ENCODE results near the gene HEATR3. TPM values are rescaled to one million over a fixed set of nuclear protein-coding genes. Genes with fewer than 3 reads are reported as not detected.

Gene HEATR3
- polyA plus RNA-seq, 2 of the 4 experiments (the other 2 are of a cell fraction): 21.2 to 30.8 TPM

DNA sequence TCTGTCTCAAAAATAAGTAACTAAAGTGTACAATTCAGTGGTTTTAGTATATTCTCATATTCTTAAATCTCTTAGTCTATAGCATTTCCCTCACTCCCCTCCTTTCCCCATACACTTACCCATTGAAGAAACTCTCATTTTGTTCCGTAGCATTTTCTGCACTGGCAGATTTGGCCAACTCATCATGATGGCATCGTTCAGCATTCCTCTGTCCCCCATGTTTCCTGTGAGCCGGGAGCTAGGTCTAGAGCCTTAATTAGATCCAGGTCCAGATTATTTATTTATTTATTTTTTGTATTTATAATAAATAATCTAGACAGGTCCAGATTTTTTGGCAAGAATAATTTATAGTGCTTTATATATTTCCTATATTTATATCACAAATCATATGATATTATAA lies 31.0 kb downstream of the HEATR3 start (continued):
- TF ChIP-seq, protein P1, sequence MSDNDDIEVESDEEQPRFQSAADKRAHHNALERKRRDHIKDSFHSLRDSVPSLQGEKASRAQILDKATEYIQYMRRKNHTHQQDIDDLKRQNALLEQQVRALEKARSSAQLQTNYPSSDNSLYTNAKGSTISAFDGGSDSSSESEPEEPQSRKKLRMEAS (IDR thresholded peaks at IDR 0.05): no peak
- no peak for TF ChIP-seq EHF (CRISPR knock-in tag; IDR thresholded peaks at IDR 0.05)
- no peak for TF ChIP-seq JUNB (IDR thresholded peaks at IDR 0.05)

DNA sequence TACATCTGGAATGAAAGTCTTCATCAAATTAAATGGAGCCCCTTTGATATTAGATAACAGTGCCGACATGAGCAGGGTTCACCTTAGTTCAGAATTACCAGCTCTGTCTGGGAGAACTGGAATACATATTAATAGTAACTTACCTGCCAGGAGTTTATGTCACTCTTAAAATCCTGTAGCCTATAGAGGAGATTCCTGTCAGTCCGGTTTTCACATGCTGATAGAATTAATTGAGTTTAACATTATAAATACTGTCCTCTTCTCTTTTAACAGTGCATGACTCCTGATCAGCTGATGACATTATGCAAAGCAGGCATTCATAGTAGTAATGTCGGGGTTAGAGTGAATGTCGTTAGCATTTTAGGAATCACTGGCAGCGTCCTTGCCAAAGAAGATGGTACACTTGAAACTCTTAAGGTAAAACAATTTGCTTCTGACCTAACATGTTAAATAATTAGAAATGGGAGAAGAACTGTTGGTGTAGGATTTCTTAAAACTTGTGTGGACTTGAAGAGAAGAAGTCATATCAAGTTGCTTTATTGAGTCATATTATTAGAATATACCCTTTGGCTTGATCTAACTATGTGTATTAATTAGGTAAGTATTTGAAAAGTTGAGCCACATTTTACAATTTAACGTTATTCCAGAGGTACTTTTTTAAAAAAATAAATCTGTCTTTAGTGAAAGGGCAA lies 34.3 kb downstream of the HEATR3 start:
- FAIRE-seq: no peak
- Histone ChIP-seq H3K4me3 (no peak overlapping the region), H3K4me1 (no peaks in the 10 kb centered on the region), H3K4me2 (no peak overlapping the region), H3K27ac (no peak overlapping the region), H3K9me3 (no peaks in the 10 kb centered on the region)
- no peak for TF ChIP-seq HDAC2 (IDR thresholded peaks at IDR 0.05)
- TF ChIP-seq EHMT2 (IDR thresholded peaks at IDR 0.05; ENCODE audit: low read depth): no peak
- no peak for TF ChIP-seq JUNB (IDR thresholded peaks at IDR 0.05)
- no peak for TF ChIP-seq CHD4 (IDR thresholded peaks at IDR 0.05; ENCODE audit: borderline replicate concordance)
- TF ChIP-seq TFCP2L1 (CRISPR knock-in tag; IDR thresholded peaks at IDR 0.05): no peak
- TF ChIP-seq, protein P2, sequence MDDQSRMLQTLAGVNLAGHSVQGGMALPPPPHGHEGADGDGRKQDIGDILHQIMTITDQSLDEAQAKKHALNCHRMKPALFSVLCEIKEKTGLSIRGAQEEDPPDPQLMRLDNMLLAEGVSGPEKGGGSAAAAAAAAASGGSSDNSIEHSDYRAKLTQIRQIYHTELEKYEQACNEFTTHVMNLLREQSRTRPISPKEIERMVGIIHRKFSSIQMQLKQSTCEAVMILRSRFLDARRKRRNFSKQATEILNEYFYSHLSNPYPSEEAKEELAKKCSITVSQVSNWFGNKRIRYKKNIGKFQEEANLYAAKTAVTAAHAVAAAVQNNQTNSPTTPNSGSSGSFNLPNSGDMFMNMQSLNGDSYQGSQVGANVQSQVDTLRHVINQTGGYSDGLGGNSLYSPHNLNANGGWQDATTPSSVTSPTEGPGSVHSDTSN (IDR thresholded peaks at IDR 0.05): no peak
- no peak for TF ChIP-seq SMC3 (IDR thresholded peaks at IDR 0.05)
- no peak for TF ChIP-seq CHD2 (IDR thresholded peaks at IDR 0.05; ENCODE audit: low read length, partially characterized antibody)
- no peak for TF ChIP-seq MAFK (IDR thresholded peaks at IDR 0.05; ENCODE audit: partially characterized antibody)
- TF ChIP-seq, protein P3, sequence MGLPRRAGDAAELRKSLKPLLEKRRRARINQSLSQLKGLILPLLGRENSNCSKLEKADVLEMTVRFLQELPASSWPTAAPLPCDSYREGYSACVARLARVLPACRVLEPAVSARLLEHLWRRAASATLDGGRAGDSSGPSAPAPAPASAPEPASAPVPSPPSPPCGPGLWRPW (IDR thresholded peaks at IDR 0.05): no peak
- TF ChIP-seq TP53 (CRISPR knock-in tag; IDR thresholded peaks at IDR 0.05): no peak
- POLR2A ChIA-PET: no interaction called here
- CTCF ChIA-PET: interaction anchor here (0.9 kb wide), 1 partner anchor 110 kb away, joined by 3 read pairs; no protein-coding TSS in a partner anchor
- no peak for ATAC-seq
- no peak for DNase-seq (ENCODE audit: low read depth in 1 of 2, low spot score in 1 of 2)
- WGBS (ENCODE audit: missing lambda C conversion rate): 87% methylated on average over 6 of the region's 6 CpGs

DNA sequence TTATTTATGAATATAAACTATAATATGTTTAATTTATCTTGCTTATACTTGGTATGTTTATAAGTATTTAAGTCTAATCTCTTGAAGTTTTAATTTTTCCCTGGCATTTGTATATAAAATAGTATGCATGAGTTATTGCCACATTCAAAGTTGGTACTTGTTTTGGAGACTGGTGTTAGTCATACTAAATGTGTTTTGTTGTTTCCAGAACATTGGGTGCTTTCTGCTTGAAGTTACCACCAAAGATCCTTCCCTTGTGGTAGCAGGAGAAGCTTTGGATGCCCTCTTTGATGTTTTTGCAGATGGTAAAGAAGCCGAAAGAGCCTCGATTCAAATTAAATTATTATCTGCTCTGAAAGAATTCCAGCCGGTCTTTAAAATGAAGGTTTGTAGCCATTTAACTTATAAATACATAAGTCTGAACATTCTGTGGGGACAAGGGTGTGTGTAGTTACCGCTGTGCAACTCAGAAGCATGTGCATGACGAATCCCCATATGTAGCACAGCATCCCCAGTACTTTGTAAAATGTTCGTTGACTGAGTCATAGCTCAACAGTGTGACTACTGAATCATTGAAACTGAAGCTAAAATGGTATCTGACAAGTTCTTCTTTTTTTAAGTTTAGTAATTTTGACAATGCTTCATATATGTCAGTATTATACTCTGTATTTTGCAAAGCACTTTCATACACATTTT lies 36.4 kb downstream of the HEATR3 start:
- no peaks in the 10 kb centered on the region for H3K9me3 ChIP-seq
- H3K4me2 ChIP-seq: no peak overlapping the region
- TF ChIP-seq RARB (CRISPR knock-in tag; IDR thresholded peaks at IDR 0.05): no peak
- TF ChIP-seq HOXB13 (CRISPR knock-in tag; IDR thresholded peaks at IDR 0.05; ENCODE audit: low read depth): no peak
- TF ChIP-seq EHF (CRISPR knock-in tag; IDR thresholded peaks at IDR 0.05): no peak
- no peak for TF ChIP-seq ZNF302 (CRISPR knock-in tag; IDR thresholded peaks at IDR 0.05)
- TF ChIP-seq, protein P1 (IDR thresholded peaks at IDR 0.05): no peak
- no peak for TF ChIP-seq POLR2A (IDR thresholded peaks at IDR 0.05; ENCODE audit: low read length)
- TF ChIP-seq, protein P4, sequence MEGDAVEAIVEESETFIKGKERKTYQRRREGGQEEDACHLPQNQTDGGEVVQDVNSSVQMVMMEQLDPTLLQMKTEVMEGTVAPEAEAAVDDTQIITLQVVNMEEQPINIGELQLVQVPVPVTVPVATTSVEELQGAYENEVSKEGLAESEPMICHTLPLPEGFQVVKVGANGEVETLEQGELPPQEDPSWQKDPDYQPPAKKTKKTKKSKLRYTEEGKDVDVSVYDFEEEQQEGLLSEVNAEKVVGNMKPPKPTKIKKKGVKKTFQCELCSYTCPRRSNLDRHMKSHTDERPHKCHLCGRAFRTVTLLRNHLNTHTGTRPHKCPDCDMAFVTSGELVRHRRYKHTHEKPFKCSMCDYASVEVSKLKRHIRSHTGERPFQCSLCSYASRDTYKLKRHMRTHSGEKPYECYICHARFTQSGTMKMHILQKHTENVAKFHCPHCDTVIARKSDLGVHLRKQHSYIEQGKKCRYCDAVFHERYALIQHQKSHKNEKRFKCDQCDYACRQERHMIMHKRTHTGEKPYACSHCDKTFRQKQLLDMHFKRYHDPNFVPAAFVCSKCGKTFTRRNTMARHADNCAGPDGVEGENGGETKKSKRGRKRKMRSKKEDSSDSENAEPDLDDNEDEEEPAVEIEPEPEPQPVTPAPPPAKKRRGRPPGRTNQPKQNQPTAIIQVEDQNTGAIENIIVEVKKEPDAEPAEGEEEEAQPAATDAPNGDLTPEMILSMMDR (IDR thresholded peaks at IDR 0.05): no peak
- TF ChIP-seq FOSL2 (IDR thresholded peaks at IDR 0.05): no peak
- TF ChIP-seq FOSL2 (CRISPR knock-in tag; IDR thresholded peaks at IDR 0.05): no peak
- ChIA-PET CTCF (interaction anchor here (1.0 to 1.5 kb wide), 2 partner anchors 11 to 35 kb away, joined by 3 read pairs; no protein-coding TSS in a partner anchor), POLR2A (no interaction called here)
- no peak for FAIRE-seq
- no peaks in the 10 kb centered on the region for H3K4me1 ChIP-seq
- no peak for DNase-seq (ENCODE audit: low read depth in 1 of 2, low spot score in 1 of 2)
- H3K4me3 ChIP-seq: no peak overlapping the region
- no peak overlapping the region for H3K27ac ChIP-seq
- 88% methylated on average over 6 of the region's 6 CpGs for WGBS (ENCODE audit: missing lambda C conversion rate)
- no peak for ATAC-seq
